Ramos (cell line): ENCODE data around the gene UBA6.
"Not testable (repeated sequence)": the region's sequence is repeated elsewhere in the genome, so short reads cannot be mapped to it uniquely, and the experiment has no call there.

Experiments used
- in situ Hi-C: fragments of 300-500 bp; cut with MboI; formaldehyde crosslinking; loops from one replicate; pipeline ENCODE4 v1.14.3; 2022; ENCODE audit warnings: low sequenced_read_pairs; ENCODE audit not compliant: unreplicated experiment

UBA6 gene

DNA sequence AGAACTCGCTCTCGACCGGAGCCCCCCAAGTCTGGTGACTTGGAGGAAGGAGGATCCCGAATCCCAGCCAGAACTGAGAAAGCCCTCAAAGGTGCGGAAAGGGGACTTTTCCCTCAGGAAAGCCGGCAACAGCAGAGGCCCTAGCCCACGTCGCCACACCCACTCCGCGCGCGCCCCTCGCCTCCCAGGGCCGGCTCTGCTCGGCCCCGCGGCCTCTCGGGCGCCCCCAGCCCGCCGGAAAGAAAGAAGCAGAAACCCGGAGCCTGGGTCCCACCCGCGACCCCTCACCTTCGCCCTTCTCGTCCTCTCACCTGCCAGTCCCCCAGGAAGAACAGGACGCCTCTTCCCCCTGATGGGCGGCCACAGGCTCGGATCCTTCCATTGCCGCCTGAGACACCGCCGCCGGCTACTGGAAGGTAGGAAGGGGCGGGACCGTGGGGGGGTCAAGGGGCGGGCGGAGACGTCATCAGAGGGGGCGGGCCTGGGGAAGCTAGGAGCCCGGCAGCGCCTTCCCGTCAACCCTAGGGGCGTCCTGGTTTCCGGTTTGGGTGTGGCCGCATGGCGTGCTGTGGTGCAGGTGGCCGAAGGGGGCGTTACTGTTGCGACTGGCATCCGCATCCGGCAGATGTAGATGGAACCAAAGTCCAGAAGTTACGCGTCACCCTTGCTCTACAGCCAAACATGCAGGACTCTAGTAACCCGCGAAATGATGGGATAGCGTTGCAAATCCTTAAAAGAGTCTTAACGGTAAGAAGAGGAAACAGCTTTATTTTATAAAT, at the start of gene UBA6:
TSS of gene UBA6 (minus strand) at position 418 of the 779 bp plus-strand sequence. CDS start at position 382, 36 bp downstream.
- in situ Hi-C loops = no loop called here

DNA sequence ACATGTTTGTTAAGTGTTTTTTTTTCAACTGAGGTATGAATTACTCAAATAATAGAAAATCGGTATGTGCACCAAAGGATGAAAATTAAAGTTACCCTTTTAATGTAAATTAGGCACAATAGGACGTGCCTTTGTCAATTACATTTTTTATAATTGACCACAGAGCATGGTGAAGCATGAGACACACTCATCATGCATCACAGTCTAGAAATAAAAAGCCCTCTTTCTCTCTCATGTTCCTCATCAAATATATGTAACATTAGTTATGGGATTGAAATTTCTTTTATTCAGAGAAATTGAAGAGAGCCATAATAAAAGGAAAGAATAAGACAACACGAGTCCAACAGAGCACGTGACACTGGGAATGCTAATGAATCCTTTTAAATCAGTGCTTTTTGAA, 49.7 kb upstream of the UBA6 start:
- in situ Hi-C loops = no loop called here

DNA sequence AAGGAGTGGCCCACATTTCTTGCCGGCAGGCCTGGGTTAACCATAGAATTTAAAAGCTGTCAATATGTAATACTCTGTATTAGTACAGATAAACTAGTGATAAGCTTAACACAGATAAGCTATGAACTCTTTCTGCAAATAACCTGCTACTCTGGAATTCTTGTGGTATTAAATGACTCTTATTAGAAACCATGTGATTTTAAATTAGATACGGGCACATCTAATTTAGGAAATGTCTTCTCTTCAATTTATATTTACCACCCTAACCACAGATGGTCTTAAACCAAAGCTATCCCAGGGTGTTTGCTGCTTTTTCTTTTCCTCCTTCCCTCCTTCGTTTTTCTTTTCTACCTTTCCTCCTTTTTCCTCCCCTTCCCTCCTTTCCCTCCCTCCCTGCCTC, 48.3 kb upstream of the UBA6 start:
- in situ Hi-C loops = no loop called here

DNA sequence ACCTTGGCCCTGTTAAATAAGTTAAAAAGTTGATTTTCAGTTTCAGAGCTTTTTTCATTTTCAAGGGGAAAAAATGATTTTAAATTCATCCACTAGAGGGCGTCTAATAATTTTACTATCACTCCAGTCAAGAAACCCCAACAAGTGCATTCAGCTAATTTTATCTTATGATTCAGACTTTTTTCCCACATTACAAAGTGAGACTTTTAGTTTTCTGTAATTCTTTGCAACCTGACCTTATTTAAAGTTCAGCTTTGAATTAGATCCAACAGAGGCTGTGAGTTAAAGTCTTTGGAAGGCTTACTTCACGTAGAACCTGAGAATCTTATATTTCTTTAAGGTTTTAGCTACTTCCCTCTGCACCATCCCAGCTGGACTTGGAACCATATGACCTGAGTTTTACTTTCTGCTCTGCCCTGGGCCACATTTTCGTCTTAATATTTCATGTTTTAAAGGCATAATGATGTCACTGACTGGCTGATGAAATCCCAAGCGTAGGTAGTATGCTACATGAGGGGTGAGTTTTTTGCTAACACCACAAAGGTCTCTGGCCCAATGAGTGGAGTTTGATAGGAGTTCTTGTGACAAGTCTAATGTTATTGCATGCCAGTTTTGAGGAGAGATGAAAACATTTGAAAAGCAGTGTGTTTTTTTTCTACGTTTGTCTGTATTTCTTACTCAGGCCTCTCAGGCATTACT, 46.0 kb upstream of the UBA6 start:
- in situ Hi-C loops = no loop called here

DNA sequence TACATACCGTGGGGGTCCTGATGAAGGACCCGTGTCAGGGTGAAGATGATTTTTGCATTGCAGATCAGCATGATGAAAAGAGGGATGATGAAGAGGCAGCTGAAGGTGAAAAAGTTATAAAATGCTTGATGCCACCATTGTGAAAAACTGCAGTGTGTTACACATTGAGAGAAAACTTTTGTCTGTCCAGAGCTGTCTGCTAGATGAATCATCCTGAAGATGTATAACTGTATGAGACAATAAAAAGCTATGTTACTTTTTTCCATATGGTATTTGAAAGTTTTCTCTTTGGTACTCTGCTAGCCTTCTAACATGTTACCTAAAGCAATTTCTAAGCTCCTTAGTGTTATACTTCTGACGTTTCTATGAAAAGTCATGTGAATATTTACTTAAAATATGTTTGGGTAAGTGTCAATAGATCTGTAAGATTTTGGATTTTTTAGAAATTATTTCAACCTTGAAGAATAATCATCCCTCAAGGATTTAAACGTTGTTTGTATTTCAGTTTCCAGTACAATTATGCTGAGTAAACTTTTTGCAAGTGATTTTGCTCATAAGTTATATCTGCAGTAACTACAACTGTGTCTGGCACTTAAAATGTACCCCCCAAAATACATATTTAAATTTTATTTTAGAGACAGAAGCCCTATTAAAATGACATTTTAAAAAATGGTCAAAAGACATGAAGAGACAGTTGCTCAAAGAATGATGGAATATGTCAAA, 43.8 kb upstream of the UBA6 start:
- in situ Hi-C loops = no loop called here

DNA sequence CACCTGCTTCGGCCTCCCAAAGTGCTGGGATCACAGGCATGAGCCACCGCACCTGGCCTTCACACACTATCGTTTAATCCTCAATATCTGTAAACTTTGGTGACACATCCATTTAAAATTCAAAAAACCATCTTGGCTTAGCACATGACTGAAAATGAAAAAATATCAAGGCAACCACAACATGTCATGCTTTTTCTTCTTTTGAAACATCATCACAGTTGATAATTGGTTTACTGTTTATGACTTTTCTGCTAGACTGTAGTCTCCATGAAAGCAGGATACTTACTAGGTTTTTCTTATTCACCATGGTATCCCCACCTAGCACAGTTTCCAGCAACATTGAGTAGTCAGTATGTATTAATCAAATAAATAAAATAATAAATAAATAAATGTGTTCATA, 42.2 kb upstream of the UBA6 start:
- in situ Hi-C loops = no loop called here

DNA sequence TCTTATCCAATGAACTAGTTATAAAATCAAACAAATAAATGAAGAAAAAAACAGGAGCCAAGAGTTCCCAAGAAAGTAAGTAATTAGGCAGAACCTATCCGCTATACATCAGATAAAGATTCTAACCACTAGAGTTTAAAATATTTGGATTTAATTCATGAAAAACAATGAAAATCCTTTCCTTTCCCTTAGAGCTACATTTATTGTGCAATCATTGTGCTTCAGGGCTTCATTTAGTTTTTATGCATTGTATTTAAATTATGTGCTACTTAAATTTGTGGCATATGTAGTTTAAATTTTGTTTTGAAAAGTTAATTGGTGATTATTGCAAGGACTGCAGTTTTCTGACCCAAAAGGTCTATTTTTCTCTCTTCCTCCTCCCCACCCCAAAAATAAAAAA, 35.3 kb upstream of the UBA6 start:
- in situ Hi-C loops = no loop called here

DNA sequence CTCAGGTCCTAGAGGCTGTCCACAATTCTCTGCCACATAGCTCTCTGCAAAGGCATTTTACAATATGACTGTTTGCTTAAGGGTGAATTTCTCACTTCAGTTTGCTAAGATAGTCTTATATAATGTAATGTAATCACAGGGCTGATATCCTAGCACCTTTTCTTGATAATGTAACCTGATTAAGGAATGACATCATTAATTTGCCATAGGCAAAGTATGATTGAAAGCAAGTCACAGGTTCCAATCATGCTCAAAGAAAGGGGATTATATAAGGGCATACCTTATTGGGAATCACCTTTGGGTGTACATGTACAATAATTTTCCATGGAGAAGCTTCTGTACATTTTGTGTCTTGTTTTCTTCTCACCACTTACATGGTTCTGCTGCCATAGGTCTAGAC, 34.4 kb upstream of the UBA6 start:
- in situ Hi-C loops = no loop called here

DNA sequence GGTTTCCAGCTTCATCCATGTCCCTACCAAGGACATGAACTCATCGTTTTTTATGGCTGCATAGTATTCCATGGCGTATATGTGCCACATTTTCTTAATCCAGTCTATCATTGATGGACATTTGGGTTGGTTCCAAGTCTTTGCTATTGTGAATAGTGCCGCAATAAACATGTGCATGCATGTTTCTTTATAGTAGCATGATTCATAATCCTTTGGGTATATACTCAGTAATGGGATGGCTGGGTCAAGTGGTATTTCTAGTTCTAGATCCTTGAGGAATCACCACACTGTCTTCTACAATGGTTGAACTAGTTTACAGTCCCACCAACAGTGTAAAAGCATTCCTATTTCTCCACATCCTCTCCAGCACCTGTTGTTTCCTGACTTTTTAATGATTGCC, 29.6 kb upstream of the UBA6 start:
- in situ Hi-C loops = not testable (repeated sequence)

DNA sequence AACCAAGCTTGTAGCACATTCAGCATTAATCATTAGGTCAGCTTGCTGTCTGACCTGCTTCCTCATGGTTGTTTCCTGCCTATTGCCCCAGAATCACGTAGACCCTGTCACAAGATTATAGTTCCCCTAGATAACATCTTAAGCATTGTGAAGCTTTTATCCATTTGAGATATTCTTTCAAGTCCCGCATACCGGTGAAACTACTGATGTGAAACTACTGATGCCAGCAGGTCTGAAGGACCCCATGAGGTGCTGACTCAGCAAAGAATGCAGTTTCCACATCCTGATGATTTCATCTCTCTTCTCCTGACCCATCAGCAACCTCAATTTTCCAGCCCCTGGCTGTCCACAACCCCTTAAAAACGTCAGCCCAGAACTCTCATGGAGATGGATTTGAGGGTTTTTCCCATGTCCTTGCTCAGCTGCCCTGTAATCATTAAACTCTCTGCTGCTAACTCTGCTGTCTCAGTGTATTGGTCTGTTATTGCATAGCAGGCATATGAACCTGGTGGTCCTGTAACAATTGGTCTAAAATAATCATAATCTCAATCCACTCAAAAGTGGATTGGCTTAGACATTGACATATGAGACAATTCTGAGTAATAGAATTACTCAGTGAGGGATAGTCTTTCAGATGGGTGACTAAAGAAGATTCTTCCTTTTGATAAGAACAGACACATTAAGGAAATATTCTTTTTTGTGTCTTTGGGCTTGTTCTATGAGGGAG, 26.3 kb upstream of the UBA6 start:
- in situ Hi-C loops = no loop called here

DNA sequence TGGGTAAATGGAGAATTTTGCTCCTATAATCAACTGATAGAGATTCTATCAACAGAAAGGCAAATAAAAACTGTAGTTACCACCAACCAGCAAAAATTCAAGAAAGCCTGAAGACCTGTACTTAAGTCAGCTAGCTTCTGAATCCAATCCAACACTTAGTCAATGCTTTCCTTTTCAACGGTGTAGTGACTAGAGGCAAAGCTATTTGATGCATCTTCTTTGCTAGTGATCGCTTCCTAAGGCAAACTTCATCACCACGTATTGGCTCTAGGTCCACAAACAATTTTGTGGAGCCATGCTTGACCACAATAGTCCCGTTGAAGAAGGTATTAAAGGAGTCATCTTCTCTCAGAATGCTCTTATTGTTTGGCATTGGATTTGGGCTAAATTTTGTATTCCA, 25.0 kb upstream of the UBA6 start:
- in situ Hi-C loops = no loop called here

DNA sequence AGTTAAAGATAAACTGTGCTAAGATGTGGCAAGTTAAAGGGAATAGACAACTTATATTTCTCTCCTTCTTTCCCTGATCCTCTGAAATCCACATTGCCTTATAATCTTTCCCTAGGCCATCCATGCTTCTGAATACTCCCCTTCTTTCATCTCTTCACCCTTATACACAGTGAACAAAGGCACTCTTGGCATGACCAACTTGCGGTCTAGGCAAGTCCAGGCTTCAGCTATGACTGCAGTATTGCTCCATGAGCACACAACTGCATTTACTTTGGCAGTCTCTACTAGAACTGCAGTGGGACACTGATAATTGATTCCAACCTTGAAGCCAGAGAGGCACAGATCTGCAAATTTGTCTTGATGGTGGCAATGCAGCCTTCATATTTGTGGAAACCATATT, 24.2 kb upstream of the UBA6 start:
- in situ Hi-C loops = no loop called here

DNA sequence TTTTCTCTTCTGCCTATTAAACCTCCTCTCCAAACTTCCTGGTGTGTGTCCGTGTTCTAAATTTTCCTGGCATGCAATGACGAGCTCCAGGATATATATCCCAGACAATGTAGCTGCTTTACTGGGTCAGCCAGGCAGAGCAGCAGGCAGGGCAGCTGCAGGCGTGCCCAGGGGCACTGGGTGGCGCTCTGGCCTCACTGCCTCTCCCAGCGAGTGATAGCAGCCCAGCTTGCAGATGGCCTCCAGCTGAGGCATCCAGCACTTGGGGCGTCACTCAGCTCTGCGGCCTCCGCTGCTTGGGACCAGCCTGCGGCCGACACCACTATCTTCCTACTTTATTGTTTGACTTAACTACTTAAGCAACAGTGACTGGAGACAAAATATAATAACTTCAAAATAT, 23.0 kb upstream of the UBA6 start:
- in situ Hi-C loops = no loop called here

DNA sequence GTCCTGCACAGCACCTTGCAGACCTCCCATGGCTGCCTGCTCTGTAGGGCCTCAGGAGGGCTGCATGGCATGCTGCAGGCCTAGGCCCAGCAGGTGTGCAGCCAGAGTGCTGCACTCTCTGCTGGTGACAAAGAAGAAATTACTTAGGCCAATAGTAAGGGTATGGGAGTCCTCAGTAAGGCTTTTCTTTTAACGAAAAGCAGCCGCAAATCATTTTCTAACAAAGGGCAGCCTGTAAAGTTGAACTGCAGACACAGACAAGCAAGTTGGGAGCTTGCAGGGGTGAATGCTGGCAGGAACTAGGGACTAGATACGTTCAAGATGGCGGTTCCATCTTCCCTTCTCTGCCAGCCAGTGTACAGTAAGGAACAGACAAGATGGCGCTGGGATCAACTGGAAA, 22.4 kb upstream of the UBA6 start:
- in situ Hi-C loops = no loop called here

DNA sequence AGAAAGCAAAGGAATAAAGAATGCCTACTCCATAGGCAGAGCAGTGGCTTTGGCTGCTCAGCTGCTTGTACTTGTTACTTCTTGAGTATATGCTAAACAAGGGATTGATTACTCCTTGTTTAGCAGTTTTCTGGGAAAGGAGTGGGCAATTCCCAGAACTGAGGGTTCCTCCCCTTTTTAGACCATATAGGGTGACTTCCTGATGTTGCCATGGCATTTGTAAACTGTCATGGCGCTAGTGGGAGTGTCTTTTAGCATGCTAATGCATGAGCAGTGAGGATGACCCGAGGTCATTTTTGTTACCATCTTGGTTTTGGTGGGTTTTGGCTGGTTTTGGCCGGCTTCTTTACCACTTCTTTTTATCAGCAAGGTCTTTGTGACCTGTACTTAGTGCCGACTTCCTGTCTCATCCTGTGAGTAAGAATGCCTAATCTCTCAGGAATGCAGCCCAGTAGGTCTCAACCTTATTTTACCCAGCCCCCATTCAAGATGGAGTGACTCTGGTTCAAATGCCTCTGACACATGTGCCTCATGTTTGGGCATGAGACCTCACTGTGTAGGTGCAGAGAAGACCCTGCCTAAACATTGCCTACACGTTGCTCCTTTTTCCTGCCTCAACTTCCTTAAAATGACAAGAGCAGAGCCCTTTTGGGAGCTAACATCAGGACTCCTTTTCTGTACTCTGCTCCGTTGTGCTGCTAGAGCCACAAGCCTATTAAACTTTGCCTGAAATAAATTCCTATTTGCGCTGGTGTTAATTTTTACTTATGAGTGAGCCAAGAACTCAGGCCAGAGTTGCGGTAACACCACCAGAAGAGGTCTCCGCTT, 21.0 kb upstream of the UBA6 start:
- in situ Hi-C loops = no loop called here

DNA sequence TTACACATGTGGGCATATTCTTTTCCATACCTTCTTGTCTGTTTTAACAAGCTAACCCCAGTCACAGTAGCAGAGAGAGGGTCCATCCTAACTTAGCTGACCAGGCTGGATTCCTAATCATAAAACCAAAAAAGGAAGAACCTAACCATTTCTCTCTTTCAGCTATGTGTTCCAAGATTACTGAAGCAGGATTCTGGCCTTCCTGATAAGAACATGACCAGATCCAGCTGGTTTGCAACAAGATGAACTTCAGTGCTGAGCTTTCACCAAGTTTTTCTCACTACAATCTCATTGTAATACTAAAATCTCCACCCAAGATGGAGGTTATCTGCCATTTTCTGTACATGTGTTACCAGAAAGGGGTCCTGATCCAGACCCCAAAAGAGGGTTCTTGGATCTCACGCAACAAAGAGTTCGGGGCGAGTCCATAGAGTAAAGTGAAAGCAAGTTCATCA, 20.4 kb upstream of the UBA6 start:
- in situ Hi-C loops = no loop called here

DNA sequence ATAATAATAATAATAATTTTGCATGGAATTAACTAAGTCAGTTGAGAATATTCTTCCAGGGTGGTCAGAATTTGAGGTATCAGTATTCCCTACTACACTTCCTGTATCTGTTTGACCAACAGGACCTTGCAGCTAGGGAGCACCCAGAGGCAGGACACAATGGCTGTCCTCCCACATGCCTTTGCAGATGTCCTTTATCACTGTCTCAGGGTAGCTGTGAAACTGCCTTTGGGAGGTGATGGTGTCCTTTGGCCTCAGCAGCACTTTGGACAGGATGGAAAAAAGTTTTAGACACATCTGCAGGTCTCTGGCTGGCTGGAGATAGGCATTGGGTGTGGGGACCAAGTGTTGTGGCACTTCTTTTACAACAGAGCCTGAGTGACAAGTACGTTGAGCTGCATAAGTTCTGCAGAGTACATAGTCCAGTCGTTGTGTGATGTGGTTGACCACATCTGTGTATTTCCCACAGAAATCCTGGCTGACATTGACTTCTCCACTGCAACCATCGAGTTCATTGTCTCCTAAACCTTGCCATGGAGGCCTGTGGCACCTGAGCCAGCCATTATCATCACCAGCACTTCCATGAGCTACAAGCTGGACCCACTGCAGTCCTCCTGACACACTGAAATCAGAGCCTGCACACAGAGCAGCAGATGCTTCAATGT, 19.1 kb upstream of the UBA6 start:
- in situ Hi-C loops = no loop called here

DNA sequence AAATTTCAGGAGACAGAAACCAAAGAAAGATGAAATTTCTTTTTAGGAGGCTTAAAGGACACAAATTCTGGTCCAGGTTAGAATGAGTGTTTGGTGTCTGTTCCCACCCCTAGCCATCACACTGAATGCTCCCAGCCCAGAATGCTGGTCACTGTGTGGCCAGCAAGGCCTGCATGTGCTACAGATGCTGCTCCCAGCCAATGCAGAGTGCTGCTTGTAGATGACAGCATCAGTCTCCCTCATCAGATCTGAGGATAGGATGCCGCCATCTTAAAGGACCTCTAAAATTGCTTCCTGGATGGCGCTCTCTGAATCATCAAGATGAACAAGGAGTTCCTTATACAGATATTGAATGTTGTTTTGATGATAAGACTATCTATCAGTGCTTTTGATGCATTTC, 17.9 kb upstream of the UBA6 start:
- in situ Hi-C loops = no loop called here

DNA sequence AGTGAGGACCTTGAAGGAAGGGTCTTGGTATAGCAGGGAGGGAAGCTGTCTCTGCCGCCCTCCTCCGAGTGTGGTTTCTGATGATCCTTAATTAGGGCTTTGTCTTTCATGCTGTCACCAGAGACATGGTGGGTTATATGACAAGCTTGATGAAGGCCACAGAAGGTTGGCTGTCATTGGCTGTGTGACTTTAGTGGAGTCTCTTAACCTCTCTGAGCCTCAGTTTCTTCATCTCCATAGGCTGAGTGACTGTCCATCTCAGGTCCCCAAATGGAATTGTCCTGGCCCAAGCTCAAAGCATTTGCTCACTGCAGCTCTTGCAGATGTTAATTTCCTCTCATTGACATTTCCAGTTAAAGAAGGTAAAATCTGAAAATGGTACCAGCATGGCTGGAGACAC, 16.6 kb upstream of the UBA6 start:
- in situ Hi-C loops = no loop called here
